Activated CD8-positive, alpha-beta memory T cell treated with anti-CD3 and anti-CD28 coated beads, Interleukin-2, amount 50 U/mL, for 1 hour (primary cell): ENCODE measurements around the gene RYR1.
A peak's percentile ranks its signal among the peaks of the same experiment; 100 is the strongest.
"Not testable (repeated sequence)": the region's sequence is repeated elsewhere in the genome, so short reads cannot be mapped to it uniquely, and the experiment has no call there.

Experiments
- DNase-seq: peaks from one replicate; pipeline ENCODE4 v3.0.0-alpha.2; 2020; ENCODE audit errors: extremely low read depth

RYR1 gene

GRCh38 chr19:38514812-38515633 is 81.5 kb downstream of the RYR1 start:
- peak; percentile 13 for DNase-seq

GRCh38 chr19:38515896-38516295 is 82.4 kb downstream of the RYR1 start:
- no peak for DNase-seq

GRCh38 chr19:38516802-38517201 is 83.3 kb downstream of the RYR1 start:
- DNase-seq, result no peak

GRCh38 chr19:38517321-38517720 is 83.8 kb downstream of the RYR1 start:
- no peak for DNase-seq

GRCh38 chr19:38517980-38518379 is 84.5 kb downstream of the RYR1 start:
- DNase-seq, result not testable (repeated sequence)

- DNase-seq, result no peak
These were observed 85.7 kb downstream of the RYR1 start for GRCh38 chr19:38519168-38519567.

- DNase-seq, result no peak
These were observed 86.5 kb downstream of the RYR1 start for GRCh38 chr19:38519988-38520387.

- no peak for DNase-seq
These were observed 89.4 kb downstream of the RYR1 start for GRCh38 chr19:38522915-38523314.

GRCh38 chr19:38523319-38523718 is 89.8 kb downstream of the RYR1 start:
- no peak for DNase-seq

- no peak for DNase-seq
These were observed 90.9 kb downstream of the RYR1 start for GRCh38 chr19:38524369-38524768.

- DNase-seq, result no peak
These were observed 91.6 kb downstream of the RYR1 start for GRCh38 chr19:38524994-38525634.

- DNase-seq, result no peak
These were observed 92.9 kb downstream of the RYR1 start for GRCh38 chr19:38526430-38526829.

- DNase-seq, result no peak
These were observed 94.1 kb downstream of the RYR1 start for GRCh38 chr19:38527466-38528136.

GRCh38 chr19:38528213-38528755 is 94.8 kb downstream of the RYR1 start:
- DNase-seq, result no peak

GRCh38 chr19:38528931-38529330 is 95.4 kb downstream of the RYR1 start:
- no peak for DNase-seq

GRCh38 chr19:38531515-38531914 is 98.0 kb downstream of the RYR1 start:
- no peak for DNase-seq

- no peak for DNase-seq
These were observed 99.4 kb downstream of the RYR1 start for GRCh38 chr19:38532939-38533338.

- DNase-seq, result no peak
These were observed 101.1 kb downstream of the RYR1 start for GRCh38 chr19:38534574-38534973.

GRCh38 chr19:38535212-38535611 is 101.7 kb downstream of the RYR1 start:
- no peak for DNase-seq

- no peak for DNase-seq
These were observed 103.8 kb downstream of the RYR1 start for GRCh38 chr19:38537071-38537936.

GRCh38 chr19:38538386-38538785 is 104.9 kb downstream of the RYR1 start:
- DNase-seq, result no peak
